ENCODE measurements around the gene ECHDC1. TPM values are rescaled to one million over a fixed set of nuclear protein-coding genes. Genes with fewer than 3 reads are reported as not detected.

Gene ECHDC1
- total and polyA plus RNA-seq, 4 donors: 28.8 to 66.2 (median 50.8) TPM

GRCh38 chr6:127300411-127300810 is 43.0 kb downstream of the ECHDC1 start:
- Histone ChIP-seq H3K4me1 (ENCODE audit: control insufficient read depth in 4 of 4, insufficient read depth in 4 of 4, low read length in 3 of 4) (peaks cover 0 to 2% (median under 1%) of the 10 kb centered on the region in 4 donors), H3K27ac (ENCODE audit: low read depth in 1 of 2, low read length in 2 of 2) (no peak overlapping the region), H3K27me3 (ENCODE audit: control insufficient read depth in 4 of 4, insufficient read depth in 4 of 4, low read length in 3 of 4) (no peaks in the 10 kb centered on the region), H3K9ac (ENCODE audit: low read depth in 1 of 2, low read length in 2 of 2) (no peak overlapping the region), H3K9me3 (ENCODE audit: control insufficient read depth in 4 of 4, low read length in 3 of 4) (no peaks in the 10 kb centered on the region), H3K4me3 (ENCODE audit: low read depth in 1 of 3, low read length in 3 of 3) (no peak overlapping the region), H3K36me3 (ENCODE audit: control insufficient read depth in 4 of 4, insufficient read depth in 3 of 4, low read depth in 1 of 4, low read length in 3 of 4) (no peaks in the 10 kb centered on the region)
- TF ChIP-seq RXRA (IDR thresholded peaks at IDR 0.05) (no peak), YY1 (IDR thresholded peaks at IDR 0.05) (no peak), HNF4G (IDR thresholded peaks at IDR 0.05) (no peak), JUND (IDR thresholded peaks at IDR 0.05) (no peak), REST (IDR thresholded peaks at IDR 0.05) (no peak), EGR1 (IDR thresholded peaks at IDR 0.05; ENCODE audit: low read depth in 2 of 2) (no peak), RAD21 (IDR thresholded peaks at IDR 0.05) (no peak)
- no peak for DNase-seq (ENCODE audit: low spot score)

- peaks cover 0 to 2% (median 0%) of the 10 kb centered on the region in 4 donors for H3K36me3 ChIP-seq (ENCODE audit: control insufficient read depth in 4 of 4, insufficient read depth in 3 of 4, low read depth in 1 of 4, low read length in 3 of 4)
- H3K9me3 ChIP-seq (ENCODE audit: control insufficient read depth in 4 of 4, low read length in 3 of 4): no peaks in the 10 kb centered on the region
- no peak overlapping the region for H3K27ac ChIP-seq (ENCODE audit: low read depth in 1 of 2, low read length in 2 of 2)
- H3K4me3 ChIP-seq (ENCODE audit: low read depth in 1 of 3, low read length in 3 of 3): no peak overlapping the region
- 95% methylated on average over 4 of the region's 4 CpGs for WGBS
- peaks cover 0 to 2% (median under 1%) of the 10 kb centered on the region in 4 donors for H3K4me1 ChIP-seq (ENCODE audit: control insufficient read depth in 4 of 4, insufficient read depth in 4 of 4, low read length in 3 of 4)
- no peaks in the 10 kb centered on the region for H3K27me3 ChIP-seq (ENCODE audit: control insufficient read depth in 4 of 4, insufficient read depth in 4 of 4, low read length in 3 of 4)
- no peak overlapping the region for H3K9ac ChIP-seq (ENCODE audit: low read depth in 1 of 2, low read length in 2 of 2)
- DNase-seq (ENCODE audit: low spot score): no peak
- TF ChIP-seq ZBTB33 (IDR thresholded peaks at IDR 0.05): no peak
- TF ChIP-seq CTCF (IDR thresholded peaks at IDR 0.05; ENCODE audit: low read depth, low read length, missing input control): no peak
- no peak for TF ChIP-seq RAD21 (IDR thresholded peaks at IDR 0.05)
Observed at GRCh38 chr6:127299522-127300240, 43.7 kb downstream of the ECHDC1 start.
